ENCODE measurements around the gene IPO11. TPM values are rescaled to one million over a fixed set of nuclear protein-coding genes. Genes with fewer than 3 reads are reported as not detected.

The IPO11 gene
- total and polyA plus RNA-seq, 2 of the 4 experiments (the other 2 are of a cell fraction), result 12.6 to 40.0 TPM

- Histone ChIP-seq H2BK20ac (ENCODE audit: low read depth, low read length) (no peak overlapping the region), H4K91ac (ENCODE audit: insufficient read depth, low read depth, low read length) (no peak overlapping the region), H2BK5ac (ENCODE audit: low read depth, low read length, poor library complexity, severe bottlenecking) (no peak overlapping the region), H3K9me3 (ENCODE audit: control insufficient read depth, insufficient read depth, low read length) (no peaks in the 10 kb centered on the region), H3K9ac (ENCODE audit: low read depth, low read length) (no peak overlapping the region), H3K27me3 (ENCODE audit: control insufficient read depth, insufficient read depth, low read length) (no peaks in the 10 kb centered on the region), H3K14ac (replicated peaks; ENCODE audit: low read depth, low read length) (no peak overlapping the region), H2AK9ac (replicated peaks; ENCODE audit: low read depth, low read length, poor library complexity) (no peak overlapping the region), H3K4ac (ENCODE audit: low read depth, low read length) (no peak overlapping the region), H3K79me1 (ENCODE audit: low read depth in 1 of 2, low read length in 2 of 2) (0 out of 4 replicates have a peak, but pooled peaks cover 3% of the 10 kb centered on the region in 2 experiments), H2AK5ac (ENCODE audit: low read depth, low read length) (no peak overlapping the region), H2BK15ac (ENCODE audit: low read depth, low read length) (no peak overlapping the region), H3K4me1 (ENCODE audit: control insufficient read depth, insufficient read depth, low read length) (no peaks in the 10 kb centered on the region), H3K18ac (ENCODE audit: low read depth, low read length) (no peak overlapping the region), H3K27ac (ENCODE audit: insufficient read depth, low read length) (no peak overlapping the region), H2AFZ (replicated peaks; ENCODE audit: low read length, poor library complexity) (no peak overlapping the region), H3K36me3 (ENCODE audit: control insufficient read depth, insufficient read depth, low read length) (peaks cover 24% of the 10 kb centered on the region), H3K4me3 (ENCODE audit: insufficient read depth, low read depth, low read length) (no peak overlapping the region), H4K5ac (ENCODE audit: low read depth, low read length) (no peak overlapping the region), H3K56ac (ENCODE audit: extremely low read depth, insufficient read depth, low read length) (no peak overlapping the region), H4K8ac (ENCODE audit: low read depth in 2 of 2, low read length in 2 of 2) (no peak overlapping the region), H2BK120ac (ENCODE audit: low read depth, low read length) (no peak overlapping the region), H3K9me1 (ENCODE audit: insufficient read depth, low read length) (no peaks in the 10 kb centered on the region), H4K20me1 (ENCODE audit: insufficient read depth, low read length) (no peaks in the 10 kb centered on the region), H3K4me2 (ENCODE audit: low read depth, low read length) (no peak overlapping the region), H3K23ac (ENCODE audit: low read depth, low read length) (no peak overlapping the region)
- ChIA-PET CTCF (no interaction called here), POLR2A (ENCODE audit: unreplicated experiment) (no interaction called here)
- no peak for ATAC-seq (ENCODE audit: low read depth)
- TF ChIP-seq RAD21 (IDR thresholded peaks at IDR 0.05; ENCODE audit: low read length), result no peak
- no peak for TF ChIP-seq BHLHE40 (IDR thresholded peaks at IDR 0.05; ENCODE audit: low read depth, low read length)
- no peak for TF ChIP-seq MXI1 (IDR thresholded peaks at IDR 0.05; ENCODE audit: borderline replicate concordance, low read depth, low read length)
- no peak for TF ChIP-seq SMC3 (IDR thresholded peaks at IDR 0.05; ENCODE audit: low read depth, low read length)
- TF ChIP-seq FOS (IDR thresholded peaks at IDR 0.05; ENCODE audit: low read depth, low read length), result no peak
- TF ChIP-seq MAZ (IDR thresholded peaks at IDR 0.05; ENCODE audit: borderline replicate concordance, low read depth, low read length), result no peak
- TF ChIP-seq POLR2A (IDR thresholded peaks at IDR 0.05; ENCODE audit: low read depth, low read length), result no peak
- no peak for TF ChIP-seq CTCF (conservative IDR thresholded peaks at IDR 0.05; ENCODE audit: low read depth, low read length)
- TF ChIP-seq ELK1 (IDR thresholded peaks at IDR 0.05; ENCODE audit: borderline replicate concordance, low read depth, low read length), result no peak
- no peak for TF ChIP-seq RCOR1 (IDR thresholded peaks at IDR 0.05; ENCODE audit: insufficient replicate concordance, low read length)
- TF ChIP-seq MAFK (IDR thresholded peaks at IDR 0.05; ENCODE audit: low read depth, low read length), result no peak
- TF ChIP-seq NFE2L2 (IDR thresholded peaks at IDR 0.05; ENCODE audit: low read depth, low read length), result no peak
- TF ChIP-seq CEBPB (IDR thresholded peaks at IDR 0.05; ENCODE audit: low read depth, low read length), result no peak
- TF ChIP-seq RFX5 (IDR thresholded peaks at IDR 0.05; ENCODE audit: low read depth, low read length), result no peak
- TF ChIP-seq CHD1 (IDR thresholded peaks at IDR 0.05; ENCODE audit: low read depth, low read length), result no peak
- BruUV-seq (replicated peaks), result no TSS peak
- in situ Hi-C loops (cut with MboI; ENCODE audit: low sequenced_read_pairs), result no loop called here
- intact Hi-C loops (cut with micrococcal nuclease), result loop anchor here (2.0 kb wide), 1 partner anchor 17 kb away; no protein-coding TSS in a partner anchor
- dilution Hi-C loops (cut with HindIII; ENCODE audit: low sequenced_read_pairs, unreplicated experiment), result no loop called here
- DNase-seq, result no peak
These were observed 36.9 kb upstream of the IPO11 start for GRCh38 chr5:62375627-62376026.

All from IMR-90 (cell line).